Lower leg skin (tissue), 3 donors: ENCODE measurements around the gene BIRC6.
"Not testable (repeated sequence)": the region's sequence is repeated elsewhere in the genome, so short reads cannot be mapped to it uniquely, and the experiment has no call there.

Experiments used
- POLR2A ChIP-seq, 2 donors: fragments of 450-650 bp; IDR thresholded peaks; one replicate each; pipeline ENCODE4 v1.6.1; 2016 to 2017; ENCODE audit warnings: antibody characterized with exemption in 2 of 2, mild to moderate bottlenecking in 1 of 2, moderate library complexity in 1 of 2
- TF ChIP-seq, protein P1 (sequence below), 3 donors: fragments of 450-650 bp; IDR thresholded peaks; one replicate each; pipeline ENCODE4 v1.5.1; 2016; ENCODE audit warnings: antibody characterized with exemption in 3 of 3, mild to moderate bottlenecking in 3 of 3, moderate library complexity in 2 of 3

DNA sequence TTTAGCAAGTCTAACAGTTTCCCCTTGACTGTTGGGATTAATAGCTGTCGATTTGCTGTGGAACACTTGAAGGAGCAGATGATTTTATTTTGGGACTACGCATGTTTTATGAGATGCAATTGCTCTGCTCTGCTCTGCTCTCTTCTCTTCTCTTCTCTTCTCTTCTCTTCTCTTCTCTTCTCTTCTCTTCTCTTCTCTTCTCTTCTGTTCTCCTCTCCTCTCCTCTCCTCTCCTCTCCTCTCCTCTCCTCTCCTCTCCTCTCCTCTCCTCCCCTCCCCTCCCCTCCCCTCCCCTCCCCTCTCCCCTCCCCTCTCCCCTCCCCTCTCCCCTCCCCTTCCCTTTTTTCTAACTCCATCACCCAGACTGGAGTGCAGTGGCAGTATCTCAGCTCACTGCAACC, 104.0 kb downstream of the BIRC6 start:
- TF ChIP-seq, protein P1, sequence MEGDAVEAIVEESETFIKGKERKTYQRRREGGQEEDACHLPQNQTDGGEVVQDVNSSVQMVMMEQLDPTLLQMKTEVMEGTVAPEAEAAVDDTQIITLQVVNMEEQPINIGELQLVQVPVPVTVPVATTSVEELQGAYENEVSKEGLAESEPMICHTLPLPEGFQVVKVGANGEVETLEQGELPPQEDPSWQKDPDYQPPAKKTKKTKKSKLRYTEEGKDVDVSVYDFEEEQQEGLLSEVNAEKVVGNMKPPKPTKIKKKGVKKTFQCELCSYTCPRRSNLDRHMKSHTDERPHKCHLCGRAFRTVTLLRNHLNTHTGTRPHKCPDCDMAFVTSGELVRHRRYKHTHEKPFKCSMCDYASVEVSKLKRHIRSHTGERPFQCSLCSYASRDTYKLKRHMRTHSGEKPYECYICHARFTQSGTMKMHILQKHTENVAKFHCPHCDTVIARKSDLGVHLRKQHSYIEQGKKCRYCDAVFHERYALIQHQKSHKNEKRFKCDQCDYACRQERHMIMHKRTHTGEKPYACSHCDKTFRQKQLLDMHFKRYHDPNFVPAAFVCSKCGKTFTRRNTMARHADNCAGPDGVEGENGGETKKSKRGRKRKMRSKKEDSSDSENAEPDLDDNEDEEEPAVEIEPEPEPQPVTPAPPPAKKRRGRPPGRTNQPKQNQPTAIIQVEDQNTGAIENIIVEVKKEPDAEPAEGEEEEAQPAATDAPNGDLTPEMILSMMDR (IDR thresholded peaks at IDR 0.05): not testable (repeated sequence)
- TF ChIP-seq POLR2A (IDR thresholded peaks at IDR 0.05): not testable (repeated sequence)
